Neural cell (in vitro differentiated cells): ENCODE measurements around the gene CCL14. TPM values are rescaled to one million over a fixed set of nuclear protein-coding genes. Genes with fewer than 3 reads are reported as not detected.

Source experiments
- H2AFZ ChIP-seq: fragments of 200-600, 300-800 bp; sonication (generic), shearing (Covaris generic); 2 replicates; pipeline ENCODE4 v1.6.0; 2014; ENCODE audit warnings: low read depth, mild to moderate bottlenecking, antibody characterized with exemption, low read length, moderate library complexity
- H3F3A ChIP-seq: fragments of 200-600 bp; shearing (Covaris generic); 2 replicates; pipeline ENCODE4 v1.6.1; 2016; ENCODE audit warnings: mild to moderate bottlenecking, moderate library complexity, mixed read lengths, antibody characterized with exemption, low read length; ENCODE audit not compliant: insufficient read depth, poor library complexity, severe bottlenecking
- H3K27ac ChIP-seq: fragments of 200-600, 300-800 bp; sonication (generic), shearing (Covaris generic); 2 replicates; pipeline ENCODE4 v1.5.1; 2014; ENCODE audit warnings: mild to moderate bottlenecking, low read length, moderate library complexity
- H3K27me3 ChIP-seq: fragments of 300-800, 200-600 bp; sonication (generic), shearing (Covaris generic); 2 replicates; pipeline ENCODE4 v1.6.0; 2014; ENCODE audit warnings: mild to moderate bottlenecking, low read depth, low read length, moderate library complexity; ENCODE audit not compliant: insufficient read depth
- H3K36me3 ChIP-seq: fragments of 300-800, 200-600 bp; sonication (generic), shearing (Covaris generic); 2 replicates; pipeline ENCODE4 v1.5.1; 2014; ENCODE audit warnings: mild to moderate bottlenecking, antibody characterized with exemption, low read length, moderate library complexity; ENCODE audit not compliant: insufficient read depth
- H3K4me2 ChIP-seq: fragments of 300-800, 200-600 bp; sonication (generic), shearing (Covaris generic); 2 replicates; pipeline ENCODE4 v1.6.0; 2014; ENCODE audit warnings: mild to moderate bottlenecking, low read length
- H3K4me3 ChIP-seq: fragments of 300-800, 200-600 bp; sonication (generic), shearing (Covaris generic); 2 replicates; pipeline ENCODE4 v1.5.1; 2014; ENCODE audit warnings: mild to moderate bottlenecking, low read length, moderate library complexity
- H3K79me2 ChIP-seq: fragments of 200-600 bp; shearing (Covaris generic); replicated peaks from 2 replicates; pipeline ENCODE4 v1.6.0; 2014; ENCODE audit warnings: mild to moderate bottlenecking, low read length, moderate library complexity; ENCODE audit not compliant: insufficient read depth
- H3K9ac ChIP-seq: fragments of 300-800, 200-600 bp; sonication (generic), shearing (Covaris generic); 2 replicates; pipeline ENCODE4 v1.6.1; 2016; ENCODE audit warnings: mild to moderate bottlenecking, low read length, mixed read lengths
- H3K9me2 ChIP-seq: fragments of 200-600 bp; shearing (Covaris generic); 2 replicates; pipeline ENCODE4 v1.6.1; 2016; ENCODE audit warnings: mild to moderate bottlenecking, low read length, mixed read lengths; ENCODE audit not compliant: insufficient read depth
- H3K9me3 ChIP-seq: fragments of 200-600, 300-800 bp; sonication (generic), shearing (Covaris generic); 2 replicates; pipeline ENCODE4 v1.6.1; 2016; ENCODE audit warnings: mild to moderate bottlenecking, mixed run types, low read length, moderate library complexity, mixed read lengths
- H4K20me1 ChIP-seq: fragments of 200-600 bp; shearing (Covaris generic); 2 replicates; pipeline ENCODE4 v1.6.1; 2016; ENCODE audit warnings: mild to moderate bottlenecking, mixed run types; ENCODE audit not compliant: insufficient read depth
- EP300 ChIP-seq: fragments of 450-650 bp; conservative IDR thresholded peaks from 2 replicates; pipeline ENCODE4 v1.6.1; 2014; ENCODE audit warnings: antibody characterized with exemption, mild to moderate bottlenecking, moderate library complexity; ENCODE audit not compliant: poor library complexity, severe bottlenecking
- RAD21 ChIP-seq: fragments of 450-650 bp; conservative IDR thresholded peaks from 2 replicates; pipeline ENCODE4 v1.6.1; 2014; ENCODE audit warnings: antibody characterized with exemption, mild to moderate bottlenecking, moderate library complexity
- SMC3 ChIP-seq: fragments of 450-650 bp; conservative IDR thresholded peaks from 2 replicates; pipeline ENCODE4 v1.6.1; 2014; ENCODE audit warnings: antibody characterized with exemption, mild to moderate bottlenecking, moderate library complexity; ENCODE audit not compliant: poor library complexity
- polyA plus RNA-seq: library from polyadenylated mRNA; depleted of rRNA; stranded (reverse); fragments of >200 nt; gene quantifications from 2 replicates; pipeline ENCODE4 v1.2.3, GENCODE V29; 2014
- TF ChIP-seq, protein P1 (sequence below): IDR thresholded peaks from 2 replicates; pipeline ENCODE4 v1.6.1; 2012; ENCODE audit warnings: borderline replicate concordance
- TF ChIP-seq, protein P2 (sequence below): fragments of 450-650 bp; IDR thresholded peaks from 2 replicates; pipeline ENCODE4 v1.5.1; 2014; ENCODE audit warnings: antibody characterized with exemption, mild to moderate bottlenecking, moderate library complexity; ENCODE audit not compliant: poor library complexity, severe bottlenecking

CCL14 gene
- polyA plus RNA-seq, 1 donor from 2014 or later, result not detected

DNA sequence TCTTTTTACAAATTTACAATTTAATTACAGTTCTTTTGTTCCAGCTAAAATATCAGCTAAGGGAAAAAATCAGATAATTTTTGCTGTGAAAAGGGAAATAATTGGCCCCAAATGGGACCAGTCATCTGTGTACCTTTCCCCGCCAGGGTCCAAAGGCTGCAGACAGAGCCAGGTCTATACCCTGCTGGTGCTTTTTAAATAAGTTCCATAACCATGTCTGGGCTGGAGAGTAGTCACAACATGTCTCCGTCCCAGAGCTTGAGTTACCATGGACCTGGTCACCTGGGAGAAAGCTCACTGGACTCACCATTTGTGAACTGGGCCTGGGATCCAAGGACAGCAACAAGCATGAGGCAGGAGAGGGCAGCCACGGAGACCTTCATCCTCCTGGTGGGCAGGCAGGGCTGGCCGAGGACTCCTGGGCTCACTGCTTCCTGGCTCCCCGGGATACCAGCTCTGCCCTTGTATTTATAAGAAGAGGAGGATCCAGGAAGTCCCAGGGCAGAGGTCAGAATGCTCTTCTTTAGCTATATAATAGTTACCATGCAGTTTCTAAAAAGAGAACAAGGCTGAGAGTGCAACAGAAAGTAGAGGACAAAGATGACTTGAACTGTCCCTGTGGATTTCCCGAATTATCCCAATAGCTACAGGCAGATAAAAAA is 14.7 kb upstream of the CCL14 start, which contains the start of gene CCL15:
CCL15 (minus strand) TSS at position 444 of the 662 bp plus-strand sequence; CDS start at position 383, 61 bp downstream.
- Histone ChIP-seq H3K27me3 (no peaks in the 10 kb centered on the region), H2AFZ (no peak within 1 kb of the TSS), H3K36me3 (no peaks in the 10 kb centered on the region), H3K4me2 (no peak within 1 kb of the TSS), H3K9me2 (no peaks in the 10 kb centered on the region), H3K27ac (no peak within 1 kb of the TSS), H3K9ac (no peak within 1 kb of the TSS), H3K79me2 (no peaks in the 10 kb centered on the region), H3K4me3 (no peak within 1 kb of the TSS), H3F3A (no peaks in the 10 kb centered on the region), H3K9me3 (no peaks in the 10 kb centered on the region), H4K20me1 (no peaks in the 10 kb centered on the region)
- TF ChIP-seq SMC3, result no peak
- TF ChIP-seq EP300, result no peak
- TF ChIP-seq, protein P1, sequence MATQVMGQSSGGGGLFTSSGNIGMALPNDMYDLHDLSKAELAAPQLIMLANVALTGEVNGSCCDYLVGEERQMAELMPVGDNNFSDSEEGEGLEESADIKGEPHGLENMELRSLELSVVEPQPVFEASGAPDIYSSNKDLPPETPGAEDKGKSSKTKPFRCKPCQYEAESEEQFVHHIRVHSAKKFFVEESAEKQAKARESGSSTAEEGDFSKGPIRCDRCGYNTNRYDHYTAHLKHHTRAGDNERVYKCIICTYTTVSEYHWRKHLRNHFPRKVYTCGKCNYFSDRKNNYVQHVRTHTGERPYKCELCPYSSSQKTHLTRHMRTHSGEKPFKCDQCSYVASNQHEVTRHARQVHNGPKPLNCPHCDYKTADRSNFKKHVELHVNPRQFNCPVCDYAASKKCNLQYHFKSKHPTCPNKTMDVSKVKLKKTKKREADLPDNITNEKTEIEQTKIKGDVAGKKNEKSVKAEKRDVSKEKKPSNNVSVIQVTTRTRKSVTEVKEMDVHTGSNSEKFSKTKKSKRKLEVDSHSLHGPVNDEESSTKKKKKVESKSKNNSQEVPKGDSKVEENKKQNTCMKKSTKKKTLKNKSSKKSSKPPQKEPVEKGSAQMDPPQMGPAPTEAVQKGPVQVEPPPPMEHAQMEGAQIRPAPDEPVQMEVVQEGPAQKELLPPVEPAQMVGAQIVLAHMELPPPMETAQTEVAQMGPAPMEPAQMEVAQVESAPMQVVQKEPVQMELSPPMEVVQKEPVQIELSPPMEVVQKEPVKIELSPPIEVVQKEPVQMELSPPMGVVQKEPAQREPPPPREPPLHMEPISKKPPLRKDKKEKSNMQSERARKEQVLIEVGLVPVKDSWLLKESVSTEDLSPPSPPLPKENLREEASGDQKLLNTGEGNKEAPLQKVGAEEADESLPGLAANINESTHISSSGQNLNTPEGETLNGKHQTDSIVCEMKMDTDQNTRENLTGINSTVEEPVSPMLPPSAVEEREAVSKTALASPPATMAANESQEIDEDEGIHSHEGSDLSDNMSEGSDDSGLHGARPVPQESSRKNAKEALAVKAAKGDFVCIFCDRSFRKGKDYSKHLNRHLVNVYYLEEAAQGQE, result no peak
- TF ChIP-seq, protein P2, sequence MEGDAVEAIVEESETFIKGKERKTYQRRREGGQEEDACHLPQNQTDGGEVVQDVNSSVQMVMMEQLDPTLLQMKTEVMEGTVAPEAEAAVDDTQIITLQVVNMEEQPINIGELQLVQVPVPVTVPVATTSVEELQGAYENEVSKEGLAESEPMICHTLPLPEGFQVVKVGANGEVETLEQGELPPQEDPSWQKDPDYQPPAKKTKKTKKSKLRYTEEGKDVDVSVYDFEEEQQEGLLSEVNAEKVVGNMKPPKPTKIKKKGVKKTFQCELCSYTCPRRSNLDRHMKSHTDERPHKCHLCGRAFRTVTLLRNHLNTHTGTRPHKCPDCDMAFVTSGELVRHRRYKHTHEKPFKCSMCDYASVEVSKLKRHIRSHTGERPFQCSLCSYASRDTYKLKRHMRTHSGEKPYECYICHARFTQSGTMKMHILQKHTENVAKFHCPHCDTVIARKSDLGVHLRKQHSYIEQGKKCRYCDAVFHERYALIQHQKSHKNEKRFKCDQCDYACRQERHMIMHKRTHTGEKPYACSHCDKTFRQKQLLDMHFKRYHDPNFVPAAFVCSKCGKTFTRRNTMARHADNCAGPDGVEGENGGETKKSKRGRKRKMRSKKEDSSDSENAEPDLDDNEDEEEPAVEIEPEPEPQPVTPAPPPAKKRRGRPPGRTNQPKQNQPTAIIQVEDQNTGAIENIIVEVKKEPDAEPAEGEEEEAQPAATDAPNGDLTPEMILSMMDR, result no peak
- no peak for TF ChIP-seq RAD21

DNA sequence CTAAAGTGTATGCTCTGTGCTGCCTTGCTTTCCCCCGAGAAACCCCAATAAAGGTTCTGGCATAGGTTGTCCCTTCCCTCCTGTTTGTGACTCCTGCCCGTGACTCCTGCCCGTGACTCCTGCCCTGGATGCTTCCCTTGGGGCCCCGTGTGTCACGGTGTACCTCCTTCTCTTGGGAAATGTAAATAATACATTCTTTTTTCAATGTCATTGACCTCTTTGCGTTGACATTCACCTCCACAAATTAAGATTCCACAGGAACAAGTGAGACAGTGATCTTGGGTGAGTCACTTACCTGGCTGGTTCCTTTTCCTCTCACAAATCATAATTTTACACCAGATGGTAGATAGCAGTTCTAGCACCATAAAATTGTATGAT is 14.2 kb upstream of the CCL14 start:
- no peak overlapping the region for H3K4me2 ChIP-seq
- no peaks in the 10 kb centered on the region for H3K9me3 ChIP-seq
- H3F3A ChIP-seq, result no peaks in the 10 kb centered on the region
- H3K4me3 ChIP-seq, result no peak overlapping the region
- no peaks in the 10 kb centered on the region for H4K20me1 ChIP-seq
- no peaks in the 10 kb centered on the region for H3K9me2 ChIP-seq
- H3K27ac ChIP-seq, result no peak overlapping the region
- H3K9ac ChIP-seq, result no peak overlapping the region
- TF ChIP-seq, protein P2, result no peak
- no peaks in the 10 kb centered on the region for H3K79me2 ChIP-seq
- H2AFZ ChIP-seq, result no peak overlapping the region
- no peaks in the 10 kb centered on the region for H3K27me3 ChIP-seq
- no peaks in the 10 kb centered on the region for H3K36me3 ChIP-seq
